Upper lobe of right lung (tissue), 1 donor: ENCODE data around the gene AMOTL2. TPM values are rescaled to one million over a fixed set of nuclear protein-coding genes. Genes with fewer than 3 reads are reported as not detected.

Source experiments
- ATAC-seq: fragments of 200-7000 bp; cut with Tn5 transposase; one replicate; pipeline ENCODE4 v1.9.1; 2020; ENCODE audit warnings: mild to moderate bottlenecking, moderate library complexity
- DNase-seq: peaks from one replicate; pipeline ENCODE4 v3.0.0-alpha.2; 2020
- H3K27ac ChIP-seq: fragments of 200-600 bp; one replicate; pipeline ENCODE4 v1.8.0; 2022
- H3K27me3 ChIP-seq: fragments of 200-600 bp; one replicate; pipeline ENCODE4 v1.8.0; 2022; ENCODE audit warnings: mild to moderate bottlenecking
- H3K36me3 ChIP-seq: fragments of 200-600 bp; one replicate; pipeline ENCODE4 v1.8.0; 2022
- H3K4me1 ChIP-seq: fragments of 200-600 bp; one replicate; pipeline ENCODE4 v1.8.0; 2022
- H3K4me3 ChIP-seq: fragments of 200-600 bp; one replicate; pipeline ENCODE4 v1.8.0; 2022; ENCODE audit warnings: mild to moderate bottlenecking
- H3K9me3 ChIP-seq: fragments of 200-600 bp; one replicate; pipeline ENCODE4 v1.8.0; 2022
- CTCF ChIP-seq: fragments of 200-600 bp; IDR thresholded peaks from one replicate; pipeline ENCODE4 v1.8.0; 2022; ENCODE audit warnings: antibody characterized with exemption
- intact Hi-C: fragments of 100-400 bp; cut with DNase I; formaldehyde crosslinking; loops from one replicate; pipeline ENCODE4 v1.11.0; 2022
- total RNA-seq: library from RNA; stranded (reverse); fragmentation: NEBNext Ultra II Directional; extraction: Animal tissue kit (Norgen Biotek cat#: 25700); gene quantifications from one replicate; pipeline ENCODE4 v1.2.1, GENCODE V29; 2021
- donor health status: DM: no; HTN: yes; CAD: no; lungs with severe emphysema.

AMOTL2 gene
- total RNA-seq, 1 donor from 2014 or later, result 119 TPM

- no peaks in the 10 kb centered on the region for H3K36me3 ChIP-seq
- no peaks in the 10 kb centered on the region for H3K27me3 ChIP-seq
- no peak overlapping the region for H3K27ac ChIP-seq
- no peak for ATAC-seq
- no peak for TF ChIP-seq CTCF
- H3K4me1 ChIP-seq, result peaks cover 37% of the 10 kb centered on the region
- intact Hi-C loops, result no loop called here
- no peak overlapping the region for H3K4me3 ChIP-seq
- no peak for DNase-seq
- H3K9me3 ChIP-seq, result no peaks in the 10 kb centered on the region
Measured at GRCh38 chr3:134317106-134317947, 56.9 kb downstream of the AMOTL2 start.

- H3K4me1 ChIP-seq, result peaks cover 49% of the 10 kb centered on the region
- no peaks in the 10 kb centered on the region for H3K27me3 ChIP-seq
- DNase-seq, result no peak
- H3K4me3 ChIP-seq, result no peak overlapping the region
- intact Hi-C loops, result no loop called here
- no peaks in the 10 kb centered on the region for H3K9me3 ChIP-seq
- no peak for ATAC-seq
- H3K27ac ChIP-seq, result peak overlapping the region; percentile 95
- no peak for TF ChIP-seq CTCF
- no peaks in the 10 kb centered on the region for H3K36me3 ChIP-seq
Measured at GRCh38 chr3:134315286-134316106, 58.8 kb downstream of the AMOTL2 start.

- Histone ChIP-seq H3K27me3 (no peaks in the 10 kb centered on the region), H3K27ac (peak overlapping the region; percentile 95), H3K36me3 (no peaks in the 10 kb centered on the region), H3K4me1 (peaks cover 53% of the 10 kb centered on the region), H3K4me3 (no peak overlapping the region), H3K9me3 (no peaks in the 10 kb centered on the region)
- intact Hi-C loops, result loop anchor here (5.0 kb wide), 2 partner anchors 58 to 158 kb away; partner anchors contain the start of gene AMOTL2
- no peak for TF ChIP-seq CTCF
- no peak for ATAC-seq
- DNase-seq, result no peak
Measured at GRCh38 chr3:134314588-134315285, 59.5 kb downstream of the AMOTL2 start.

GRCh38 chr3:134313847-134314587 is 60.2 kb downstream of the AMOTL2 start:
- no peaks in the 10 kb centered on the region for H3K9me3 ChIP-seq
- DNase-seq (no peak), ATAC-seq (peak; percentile 3)
- no peaks in the 10 kb centered on the region for H3K27me3 ChIP-seq
- no peaks in the 10 kb centered on the region for H3K36me3 ChIP-seq
- peak overlapping the region; percentile 95 for H3K27ac ChIP-seq
- H3K4me3 ChIP-seq, result peak overlapping the region; percentile 55
- no peak for TF ChIP-seq CTCF
- intact Hi-C loops, result loop anchor here (5.0 kb wide), 2 partner anchors 58 to 158 kb away; partner anchors contain the start of gene AMOTL2
- H3K4me1 ChIP-seq, result peaks cover 60% of the 10 kb centered on the region
